Activated naive CD4-positive, alpha-beta T cell treated with anti-CD3 and anti-CD28 coated beads, Interleukin-2, amount 10 ng/mL, durations not matched to agents 7 days and 5 days (primary cell): Measurements from ENCODE around the gene TWF2.

ENCODE experiments used
- CTCF ChIA-PET: fragments of 350-600 bp; sonication (Branson Sonifier 250); formaldehyde crosslinking; loops from one replicate; lab custom pipeline; 2021; ENCODE audit warnings: antibody characterized with exemption; lab: Charles Lee
- DNase-seq: peaks from one replicate; pipeline ENCODE4 v3.0.0-alpha.2; 2020
- H3K27ac Mint-ChIP-seq: one replicate; pipeline ENCODE4 v1.8.0; 2021; ENCODE audit warnings: mild to moderate bottlenecking, moderate library complexity, mixed read lengths
- H3K27me3 Mint-ChIP-seq: one replicate; pipeline ENCODE4 v1.8.0; 2021; ENCODE audit warnings: mild to moderate bottlenecking, mixed read lengths
- H3K36me3 Mint-ChIP-seq: one replicate; pipeline ENCODE4 v1.8.0; 2021; ENCODE audit warnings: mixed read lengths
- H3K4me1 Mint-ChIP-seq: one replicate; pipeline ENCODE4 v1.8.0; 2021; ENCODE audit warnings: mixed read lengths
- H3K4me3 Mint-ChIP-seq: one replicate; pipeline ENCODE4 v1.8.0; 2021; ENCODE audit warnings: mild to moderate bottlenecking, moderate library complexity, mixed read lengths
- H3K9me3 Mint-ChIP-seq: one replicate; pipeline ENCODE4 v1.8.0; 2021; ENCODE audit warnings: mixed read lengths

The TWF2 gene

DNA sequence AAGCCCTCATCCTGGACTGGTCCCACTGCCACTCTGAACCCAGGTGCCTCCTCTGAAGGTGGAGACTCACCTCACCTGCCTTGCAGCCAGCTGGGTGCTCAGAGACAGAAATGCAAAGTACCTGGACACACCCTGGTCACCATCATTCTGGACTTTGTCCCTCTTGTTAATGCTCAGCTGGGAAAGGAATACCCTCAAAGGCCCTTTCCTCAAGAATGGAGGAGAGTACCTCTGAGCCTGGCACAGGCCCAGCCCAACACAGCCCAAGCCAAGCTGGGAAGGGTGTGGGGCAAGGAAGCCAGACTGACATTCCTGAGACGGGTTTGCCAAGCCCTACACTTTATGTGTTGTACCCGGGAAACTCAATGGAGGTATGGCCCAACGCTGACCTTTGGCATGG lies 42.0 kb downstream of the TWF2 start:
- Mint-ChIP-seq H3K27me3 (peaks cover 39% of the 10 kb centered on the region), H3K4me1 (peaks cover 47% of the 10 kb centered on the region), H3K9me3 (no peaks in the 10 kb centered on the region), H3K27ac (no peak overlapping the region), H3K4me3 (peak overlapping the region; percentile 97), H3K36me3 (peaks cover 28% of the 10 kb centered on the region)
- DNase-seq = no peak
- CTCF ChIA-PET = interaction anchor here (0.7 to 1.4 kb wide), 2 partner anchors 27 to 195 kb away, joined by 4 to 6 read pairs; no protein-coding TSS in a partner anchor

DNA sequence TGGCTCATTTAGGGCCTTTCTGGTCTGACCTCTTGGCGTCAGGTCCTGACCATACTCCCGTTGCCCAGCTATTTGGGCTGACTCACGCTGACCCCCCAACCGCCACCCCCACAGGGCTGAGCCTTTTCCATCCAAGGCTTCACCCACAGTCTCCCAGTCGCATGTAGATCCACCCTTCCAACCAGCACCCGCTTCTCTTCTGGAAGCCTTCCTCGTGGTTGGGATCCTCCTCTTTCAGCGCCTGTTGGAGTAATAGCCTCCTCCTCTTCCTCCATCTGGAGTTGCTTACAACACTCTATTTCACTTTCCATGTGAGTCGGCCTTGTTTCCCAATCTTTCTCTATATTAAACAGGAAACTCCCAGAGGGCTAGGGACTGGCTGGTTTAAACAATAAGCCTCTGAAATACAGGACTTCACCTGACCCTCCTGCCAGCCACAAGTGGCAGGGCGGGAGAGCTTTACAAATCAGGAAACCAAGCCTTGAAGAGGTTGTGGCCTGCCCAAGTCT lies 43.1 kb downstream of the TWF2 start:
- Mint-ChIP-seq H3K9me3 (no peaks in the 10 kb centered on the region), H3K4me1 (peaks cover 37% of the 10 kb centered on the region), H3K27me3 (peaks cover 39% of the 10 kb centered on the region), H3K4me3 (no peak overlapping the region), H3K36me3 (peaks cover 21% of the 10 kb centered on the region), H3K27ac (no peak overlapping the region)
- DNase-seq = no peak
- CTCF ChIA-PET = interaction anchor here (0.7 to 1.4 kb wide), 3 partner anchors 25 to 194 kb away, joined by 3 to 6 read pairs (median 4); no protein-coding TSS in a partner anchor

DNA sequence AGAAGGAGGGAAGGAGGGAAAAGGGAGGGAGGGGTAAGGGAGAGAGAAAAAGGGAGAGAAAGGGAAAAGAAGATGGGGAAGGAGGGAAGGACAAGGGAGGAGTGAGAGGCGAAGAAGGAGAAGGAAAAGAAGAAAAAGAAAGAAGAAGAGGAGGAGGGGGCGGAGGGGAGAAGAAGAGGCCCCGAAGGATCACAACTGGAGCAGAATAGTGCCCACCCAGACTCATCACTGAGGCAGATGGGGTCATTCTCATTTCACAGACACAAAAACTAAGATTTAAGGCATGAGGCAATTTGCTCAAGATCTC lies 43.7 kb downstream of the TWF2 start:
- H3K27ac Mint-ChIP-seq = no peak overlapping the region
- peaks cover 18% of the 10 kb centered on the region for H3K36me3 Mint-ChIP-seq
- H3K27me3 Mint-ChIP-seq = peaks cover 39% of the 10 kb centered on the region
- H3K4me1 Mint-ChIP-seq = peaks cover 33% of the 10 kb centered on the region
- H3K9me3 Mint-ChIP-seq = no peaks in the 10 kb centered on the region
- no peak for DNase-seq
- CTCF ChIA-PET = no interaction called here
- H3K4me3 Mint-ChIP-seq = no peak overlapping the region

DNA sequence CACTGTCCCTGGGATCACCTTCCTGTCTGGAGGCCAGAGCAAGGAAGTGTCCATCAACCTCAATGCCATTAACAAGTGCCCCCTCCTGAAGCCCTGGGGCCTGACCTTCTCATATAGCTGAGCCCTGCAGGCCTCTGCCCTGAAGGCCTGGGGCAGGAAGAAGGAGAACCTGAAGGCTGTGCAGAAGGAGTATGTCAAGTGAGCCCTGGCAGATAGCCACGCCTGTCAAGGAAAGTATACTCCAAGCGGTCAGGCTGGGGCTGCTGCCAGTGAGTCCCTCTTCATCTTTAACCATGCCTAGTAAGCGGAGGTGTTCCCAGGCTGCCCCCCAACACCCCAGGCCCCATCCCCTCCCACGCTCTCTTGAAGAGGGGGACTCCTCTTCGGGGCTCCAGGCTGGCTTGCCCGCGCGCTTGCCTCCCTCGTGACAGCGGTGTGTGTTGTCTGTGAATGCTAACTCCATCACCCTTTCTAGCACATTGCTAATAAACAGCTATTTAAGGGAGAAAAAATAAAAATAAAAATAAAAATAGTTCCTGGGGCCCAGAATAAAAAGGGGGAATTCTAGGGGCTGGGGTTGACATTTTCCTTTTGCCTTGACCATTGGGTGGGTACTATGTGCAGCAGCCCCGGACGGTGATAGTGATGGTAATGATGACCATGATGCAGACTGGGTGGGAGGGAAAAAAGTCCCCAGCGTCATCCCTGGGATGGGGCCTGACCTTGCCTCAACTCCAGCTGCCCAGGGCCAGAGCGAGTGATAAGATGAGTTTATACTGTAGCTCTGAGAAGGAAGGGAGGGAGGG lies 44.3 kb downstream of the TWF2 start:
- H3K36me3 Mint-ChIP-seq = peaks cover 14% of the 10 kb centered on the region
- no peak overlapping the region for H3K4me3 Mint-ChIP-seq
- CTCF ChIA-PET = no interaction called here
- peaks cover 33% of the 10 kb centered on the region for H3K4me1 Mint-ChIP-seq
- H3K9me3 Mint-ChIP-seq = no peaks in the 10 kb centered on the region
- DNase-seq = no peak
- H3K27me3 Mint-ChIP-seq = peaks cover 39% of the 10 kb centered on the region
- H3K27ac Mint-ChIP-seq = peak overlapping the region; percentile 81

DNA sequence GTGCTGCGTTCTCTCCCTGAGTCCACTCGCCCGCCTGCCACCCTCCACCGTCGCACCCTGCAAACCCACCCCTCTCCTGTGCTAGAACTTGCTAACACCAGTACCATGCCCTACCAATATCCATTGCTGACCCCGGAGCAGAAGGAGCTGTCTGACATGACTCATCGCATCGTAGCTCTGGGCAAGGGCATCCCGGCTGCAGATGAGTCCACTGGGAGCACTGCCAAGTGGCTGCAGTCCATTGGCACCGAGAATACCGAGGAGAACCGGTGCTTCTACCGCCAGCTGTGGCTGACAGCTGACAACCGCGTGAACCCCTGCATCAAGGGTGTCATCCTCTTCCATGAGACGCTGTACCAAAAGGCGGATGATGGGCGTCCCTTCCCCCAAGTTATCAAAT lies 45.9 kb downstream of the TWF2 start:
- no peak overlapping the region for H3K27ac Mint-ChIP-seq
- no peaks in the 10 kb centered on the region for H3K36me3 Mint-ChIP-seq
- no peak overlapping the region for H3K4me3 Mint-ChIP-seq
- DNase-seq = no peak
- no peaks in the 10 kb centered on the region for H3K9me3 Mint-ChIP-seq
- CTCF ChIA-PET = no interaction called here
- peaks cover 32% of the 10 kb centered on the region for H3K4me1 Mint-ChIP-seq
- peaks cover 35% of the 10 kb centered on the region for H3K27me3 Mint-ChIP-seq

DNA sequence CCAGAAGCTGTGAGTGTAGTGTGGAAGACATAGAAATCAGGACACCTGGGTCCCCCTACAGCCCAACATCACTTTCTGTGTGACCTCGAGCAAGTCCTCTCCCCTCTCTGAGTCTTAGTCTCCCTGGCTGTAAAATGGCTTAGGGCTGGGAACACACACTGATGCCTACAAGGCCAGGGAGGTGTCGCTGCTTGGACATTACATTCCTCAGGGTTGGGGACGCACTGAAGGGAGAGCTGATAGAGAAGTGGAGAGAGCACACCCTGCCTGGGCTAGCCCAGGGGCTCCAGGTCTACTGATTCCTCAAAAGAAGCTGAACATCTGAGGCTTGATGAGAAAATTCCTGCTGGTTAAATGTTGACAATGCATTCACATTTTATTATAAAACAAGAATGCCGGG lies 47.3 kb downstream of the TWF2 start:
- no peak for DNase-seq
- CTCF ChIA-PET = no interaction called here
- Mint-ChIP-seq H3K36me3 (no peaks in the 10 kb centered on the region), H3K4me1 (peaks cover 21% of the 10 kb centered on the region), H3K9me3 (no peaks in the 10 kb centered on the region), H3K4me3 (no peak overlapping the region), H3K27ac (no peak overlapping the region), H3K27me3 (peaks cover 28% of the 10 kb centered on the region)

DNA sequence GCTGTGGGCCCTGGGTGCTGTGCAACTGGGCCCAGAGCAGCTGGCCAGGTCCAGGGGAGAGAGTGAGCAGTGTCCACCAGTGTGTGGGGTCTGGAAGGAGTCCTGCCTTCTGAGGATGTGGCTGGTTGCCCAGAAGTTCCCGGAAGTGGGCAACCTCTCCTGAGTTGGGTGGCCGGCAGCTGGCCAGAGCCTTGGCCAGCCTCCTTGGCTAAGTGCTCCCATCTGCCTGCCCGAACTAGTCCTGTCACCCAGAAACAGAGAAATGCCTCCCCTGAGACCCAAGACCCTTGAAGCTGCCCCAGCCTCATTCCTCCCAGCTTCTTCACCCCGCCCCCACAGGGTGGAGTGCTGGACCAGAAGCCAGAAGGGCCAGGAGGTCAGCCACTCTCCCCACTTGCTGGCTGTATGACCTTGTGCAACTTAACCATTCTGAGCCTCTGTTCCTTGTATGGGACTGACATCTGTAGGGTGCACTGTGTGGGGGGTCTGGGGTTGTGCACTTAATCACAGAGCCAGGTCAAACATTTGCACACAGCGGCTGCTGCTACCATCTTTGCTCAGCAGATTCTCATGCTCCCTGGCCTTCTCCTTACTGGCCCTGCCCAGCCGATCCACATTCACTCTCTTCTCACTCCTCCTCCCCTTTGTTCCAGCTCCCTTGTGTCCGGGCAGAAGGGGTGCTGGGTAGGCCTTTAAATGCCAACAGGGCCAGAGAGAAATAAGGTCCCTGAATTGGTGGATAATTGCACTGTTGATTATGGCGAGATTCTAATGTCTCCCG lies 48.5 kb downstream of the TWF2 start:
- H3K4me3 Mint-ChIP-seq = no peak overlapping the region
- H3K27ac Mint-ChIP-seq = no peak overlapping the region
- no peaks in the 10 kb centered on the region for H3K9me3 Mint-ChIP-seq
- peaks cover 24% of the 10 kb centered on the region for H3K27me3 Mint-ChIP-seq
- H3K36me3 Mint-ChIP-seq = no peaks in the 10 kb centered on the region
- peaks cover 12% of the 10 kb centered on the region for H3K4me1 Mint-ChIP-seq
- DNase-seq = no peak
- CTCF ChIA-PET = no interaction called here

DNA sequence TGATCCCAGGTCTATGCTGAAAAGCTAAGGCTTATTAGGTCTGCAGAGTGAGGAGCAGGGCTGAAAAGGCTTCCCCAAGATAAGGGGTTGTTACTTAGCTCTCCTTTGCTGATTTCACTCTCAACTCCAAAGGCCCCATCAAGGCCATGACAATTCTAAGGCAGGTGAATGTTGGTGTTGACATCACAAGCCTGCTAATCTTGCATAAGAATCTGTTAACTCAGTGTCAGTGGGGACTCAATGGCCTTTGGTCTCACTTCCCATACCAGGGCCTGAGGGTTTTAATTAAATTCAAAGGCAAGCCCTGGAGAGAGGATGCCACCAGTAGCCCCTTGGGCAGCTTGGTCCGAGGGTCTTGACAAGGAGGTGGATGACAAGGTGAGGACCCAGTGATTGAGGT lies 50.4 kb downstream of the TWF2 start:
- Mint-ChIP-seq H3K27me3 (peaks cover 10% of the 10 kb centered on the region), H3K27ac (peak overlapping the region; percentile 4), H3K4me3 (no peak overlapping the region), H3K9me3 (no peaks in the 10 kb centered on the region), H3K36me3 (no peaks in the 10 kb centered on the region), H3K4me1 (peaks cover 12% of the 10 kb centered on the region)
- DNase-seq = no peak
- CTCF ChIA-PET = interaction anchor here (0.9 to 1.6 kb wide), 2 partner anchors 32 to 187 kb away, joined by 3 to 4 read pairs; no protein-coding TSS in a partner anchor

DNA sequence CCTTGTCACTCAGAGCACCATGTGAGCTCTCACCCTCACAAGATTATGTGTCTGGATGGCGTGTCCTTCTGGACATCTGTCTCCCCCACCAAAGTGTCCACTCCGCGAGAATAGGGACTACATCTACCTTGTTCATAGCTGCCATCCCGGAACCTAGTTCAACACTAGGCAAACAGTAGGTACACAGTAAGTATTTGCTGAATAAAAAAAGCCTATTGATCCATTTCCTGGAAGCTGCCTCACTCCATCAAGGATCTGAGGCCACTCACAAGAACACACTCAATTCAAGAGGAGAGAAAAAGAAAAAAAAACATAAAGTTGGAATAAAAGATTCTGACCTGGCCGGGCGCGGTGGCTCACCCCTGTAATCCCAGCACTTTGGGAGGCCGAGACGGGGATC lies 52.2 kb downstream of the TWF2 start:
- Mint-ChIP-seq H3K9me3 (no peaks in the 10 kb centered on the region), H3K27me3 (peaks cover 7% of the 10 kb centered on the region), H3K36me3 (no peaks in the 10 kb centered on the region), H3K27ac (no peak overlapping the region), H3K4me1 (peaks cover 12% of the 10 kb centered on the region), H3K4me3 (no peak overlapping the region)
- no peak for DNase-seq
- CTCF ChIA-PET = no interaction called here

DNA sequence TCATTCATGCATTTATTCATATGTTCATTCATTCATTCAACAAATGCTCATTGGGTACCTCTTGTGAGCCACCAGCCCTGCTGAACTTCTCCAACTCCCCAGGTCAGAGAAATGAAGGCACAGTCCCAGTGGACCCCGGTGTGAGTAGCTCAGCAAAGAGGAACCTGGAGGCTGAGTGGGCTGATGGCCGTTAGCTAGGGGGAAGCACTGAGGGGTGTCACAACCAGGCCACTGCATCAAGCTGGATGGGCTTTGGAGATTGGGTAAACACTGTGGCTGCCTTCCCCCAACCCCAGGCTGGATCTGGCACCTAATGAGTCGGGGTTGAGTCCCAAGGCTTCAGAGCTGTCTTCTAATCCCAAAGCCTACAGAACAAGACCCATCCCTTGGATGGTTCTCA lies 53.1 kb downstream of the TWF2 start:
- Mint-ChIP-seq H3K36me3 (no peaks in the 10 kb centered on the region), H3K27ac (no peak overlapping the region), H3K4me3 (no peak overlapping the region), H3K9me3 (no peaks in the 10 kb centered on the region), H3K4me1 (peaks cover 12% of the 10 kb centered on the region), H3K27me3 (peaks cover 8% of the 10 kb centered on the region)
- CTCF ChIA-PET = no interaction called here
- DNase-seq = no peak

DNA sequence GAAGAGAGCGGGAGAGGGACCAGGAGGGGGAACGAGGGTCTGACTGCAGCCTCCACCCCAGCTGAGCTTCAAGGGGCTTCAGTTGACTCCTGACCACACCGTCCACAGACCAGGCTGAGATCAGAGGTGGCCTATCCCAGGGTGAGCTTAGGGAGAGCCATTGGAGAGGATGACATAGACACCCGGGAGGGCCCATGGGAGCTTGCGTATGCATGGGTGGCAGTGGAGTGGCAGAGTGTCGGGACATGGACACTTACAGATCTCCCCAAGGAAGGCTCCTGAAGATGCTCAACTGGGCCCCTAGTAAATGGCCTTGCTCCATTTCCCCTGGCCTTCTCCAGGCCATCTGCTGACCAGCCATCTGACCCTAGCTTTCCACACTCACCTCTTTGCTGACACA lies 53.6 kb downstream of the TWF2 start:
- Mint-ChIP-seq H3K27me3 (peaks cover 9% of the 10 kb centered on the region), H3K27ac (no peak overlapping the region), H3K9me3 (no peaks in the 10 kb centered on the region), H3K36me3 (no peaks in the 10 kb centered on the region), H3K4me3 (no peak overlapping the region), H3K4me1 (peaks cover 12% of the 10 kb centered on the region)
- no peak for DNase-seq
- CTCF ChIA-PET = no interaction called here

DNA sequence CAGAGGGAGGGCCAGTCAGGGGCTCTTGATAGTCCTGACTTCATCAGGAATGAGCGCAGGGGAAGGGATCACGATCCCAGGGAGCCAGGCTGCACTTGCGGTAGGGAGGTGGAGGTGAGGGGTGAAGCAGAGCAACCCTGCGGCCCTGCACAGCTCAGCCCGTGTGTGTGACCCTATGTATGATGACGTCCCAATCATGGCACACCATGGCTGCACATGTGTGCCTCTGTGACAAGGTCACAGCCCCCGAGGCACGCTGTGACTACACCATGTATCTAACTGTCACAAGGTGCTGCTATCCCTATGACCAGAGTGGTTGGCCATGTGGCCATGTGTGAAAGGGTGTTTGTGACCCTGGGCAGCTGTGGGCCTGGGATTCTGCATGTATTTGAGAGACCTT lies 54.3 kb downstream of the TWF2 start:
- DNase-seq = no peak
- no peak overlapping the region for H3K27ac Mint-ChIP-seq
- CTCF ChIA-PET = no interaction called here
- H3K4me3 Mint-ChIP-seq = no peak overlapping the region
- H3K36me3 Mint-ChIP-seq = no peaks in the 10 kb centered on the region
- no peaks in the 10 kb centered on the region for H3K9me3 Mint-ChIP-seq
- H3K4me1 Mint-ChIP-seq = peaks cover 9% of the 10 kb centered on the region
- H3K27me3 Mint-ChIP-seq = peaks cover 12% of the 10 kb centered on the region

DNA sequence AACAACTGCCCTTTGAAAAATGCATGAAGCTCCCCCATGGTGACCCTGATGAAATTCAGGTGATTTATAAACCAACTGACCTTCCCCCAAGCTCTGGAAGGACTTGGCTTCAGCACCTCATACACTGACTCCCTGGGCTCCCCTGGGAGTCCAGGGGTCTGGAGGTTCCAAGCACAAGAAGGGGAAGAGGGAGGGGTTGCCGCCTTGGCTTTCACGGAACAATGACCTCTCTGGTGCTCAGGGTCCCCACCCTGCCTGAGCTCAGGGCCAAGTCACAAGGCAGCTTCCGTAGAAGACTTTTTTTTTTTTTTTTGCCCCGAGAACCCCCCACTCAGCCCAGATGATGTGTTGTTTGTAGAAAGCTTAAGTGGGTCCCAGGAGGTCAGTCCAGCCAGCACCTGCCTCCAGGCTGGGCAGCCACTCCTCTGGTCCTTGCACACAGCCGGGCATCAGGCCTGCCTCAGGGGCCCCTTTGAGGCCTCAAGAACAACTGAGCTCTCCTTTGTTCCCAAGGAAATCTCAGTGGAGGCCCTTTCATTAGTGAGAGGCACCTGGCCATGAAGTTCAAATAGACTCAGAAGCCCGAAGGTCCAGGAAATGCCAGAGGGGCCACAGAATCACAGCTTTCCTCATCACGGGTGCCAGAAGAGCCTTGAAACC lies 55.0 kb downstream of the TWF2 start:
- Mint-ChIP-seq H3K36me3 (no peaks in the 10 kb centered on the region), H3K4me1 (peaks cover 4% of the 10 kb centered on the region), H3K27ac (no peak overlapping the region), H3K9me3 (no peaks in the 10 kb centered on the region), H3K4me3 (no peak overlapping the region), H3K27me3 (peaks cover 16% of the 10 kb centered on the region)
- no peak for DNase-seq
- CTCF ChIA-PET = interaction anchor here (1.3 kb wide), 1 partner anchor 48 kb away, joined by 3 read pairs; no protein-coding TSS in a partner anchor

DNA sequence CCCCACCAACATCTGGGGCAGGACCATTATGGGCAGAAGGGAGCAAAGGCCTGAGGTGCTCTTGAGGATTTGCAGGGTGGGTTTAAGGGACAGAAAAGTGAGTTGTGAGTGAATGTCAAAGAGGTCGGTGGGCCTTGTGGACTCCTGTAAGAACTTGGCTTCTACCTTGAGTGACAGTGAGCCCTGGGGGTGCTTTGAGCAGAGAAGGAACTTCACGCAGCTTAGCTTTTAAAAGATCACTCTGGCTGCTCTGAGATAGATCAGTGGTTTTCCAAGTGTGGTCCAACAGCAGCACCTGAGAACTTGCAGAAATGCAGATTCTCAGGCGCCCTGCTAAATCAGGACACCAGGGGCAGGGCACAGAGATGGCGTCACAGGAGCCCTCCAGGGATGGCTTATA lies 56.3 kb downstream of the TWF2 start:
- Mint-ChIP-seq H3K36me3 (no peaks in the 10 kb centered on the region), H3K27me3 (peaks cover 28% of the 10 kb centered on the region), H3K27ac (no peak overlapping the region), H3K4me3 (no peak overlapping the region), H3K4me1 (no peaks in the 10 kb centered on the region), H3K9me3 (no peaks in the 10 kb centered on the region)
- CTCF ChIA-PET = interaction anchor here (1.2 kb wide), 1 partner anchor 38 kb away, joined by 3 read pairs; no protein-coding TSS in a partner anchor
- DNase-seq = no peak
